Measurements from ENCODE around the gene ARPC5L. TPM values are rescaled to one million over a fixed set of nuclear protein-coding genes. Genes with fewer than 3 reads are reported as not detected.
A peak's percentile ranks its signal among the peaks of the same experiment; 100 is the strongest.

ARPC5L gene
- total and polyA plus RNA-seq, 2 donors from 2014 or later: 31.7 to 52.7 TPM

DNA sequence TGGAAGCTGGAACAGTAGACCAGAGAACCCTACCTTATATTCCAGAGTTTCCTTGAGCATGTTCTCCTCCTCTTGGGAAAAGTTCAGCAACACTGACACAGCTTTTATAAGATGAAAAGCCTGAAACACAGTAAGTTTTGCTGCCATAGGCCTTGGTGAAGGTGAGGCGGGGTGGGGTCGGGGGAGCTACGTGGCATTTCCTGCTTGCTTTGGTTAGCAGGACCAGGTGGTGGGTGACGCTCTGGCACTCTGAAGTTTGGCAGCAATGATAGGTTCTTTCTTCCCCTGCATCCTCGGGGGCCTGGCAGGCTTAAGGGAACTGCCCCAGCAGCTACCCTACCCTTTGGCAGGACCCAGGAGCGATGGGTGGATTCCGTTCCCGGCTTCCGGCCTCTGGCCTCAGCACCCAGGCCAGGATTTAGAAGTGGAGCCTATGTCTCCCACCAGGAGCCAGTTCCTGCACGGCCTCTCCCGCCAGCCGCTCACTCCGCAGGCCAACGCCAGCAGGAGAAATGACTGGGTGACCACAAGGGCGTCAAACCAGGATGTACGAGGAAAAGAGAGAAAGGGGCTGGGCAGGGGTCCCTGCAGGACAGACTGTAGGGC is 19.3 kb downstream of the ARPC5L start:
- intact Hi-C loops (cut with DNase I): no loop called here
- Histone ChIP-seq H3K4me1 (ENCODE audit: control insufficient read depth in 2 of 3, insufficient read depth in 2 of 3, low read depth in 1 of 3, low read length in 3 of 3) (no peaks in the 10 kb centered on the region), H3K9ac (ENCODE audit: low read length in 3 of 3) (no peak overlapping the region), H3K36me3 (ENCODE audit: control insufficient read depth in 2 of 3, insufficient read depth in 3 of 3, low read length in 3 of 3) (peaks cover 2 to 37% (median 26%) of the 10 kb centered on the region in 3 donors), H3K27ac (ENCODE audit: low read depth in 2 of 2, low read length in 2 of 2) (no peak overlapping the region), H3K27me3 (ENCODE audit: control insufficient read depth, insufficient read depth, low read length) (no peaks in the 10 kb centered on the region), H3K4me3 (ENCODE audit: low read length in 3 of 3) (no peak overlapping the region), H3K9me3 (ENCODE audit: control insufficient read depth in 2 of 3, insufficient read depth in 1 of 3, low read length in 3 of 3) (no peaks in the 10 kb centered on the region)
- FAIRE-seq: no peak
- TF ChIP-seq CTCF (IDR thresholded peaks at IDR 0.05; ENCODE audit: borderline replicate concordance, extremely low read depth, insufficient read depth): no peak
- no peak for DNase-seq

DNA sequence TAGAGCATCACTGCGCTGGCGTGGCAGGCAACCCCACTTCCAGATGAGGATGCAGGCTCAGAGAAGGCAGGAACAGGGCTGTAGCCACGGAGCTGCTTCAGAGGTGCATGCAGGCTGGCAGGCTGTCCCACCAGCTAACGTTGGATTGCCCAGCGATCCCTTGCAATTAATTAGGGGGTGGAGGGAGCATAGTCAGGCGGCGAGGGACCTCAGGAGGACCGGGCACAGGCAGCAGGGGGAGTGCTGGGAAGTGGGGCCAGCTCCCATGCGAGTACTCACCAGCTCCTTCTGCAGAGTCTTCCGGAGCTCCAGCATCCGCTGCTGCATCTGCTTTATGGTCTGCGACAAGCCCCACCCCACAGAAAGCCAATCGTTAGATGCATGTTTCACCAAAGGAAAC is 20.3 kb downstream of the ARPC5L start:
- Histone ChIP-seq H3K4me3 (ENCODE audit: low read length in 3 of 3) (no peak overlapping the region), H3K27me3 (ENCODE audit: control insufficient read depth, insufficient read depth, low read length) (no peaks in the 10 kb centered on the region), H3K36me3 (ENCODE audit: control insufficient read depth in 2 of 3, insufficient read depth in 3 of 3, low read length in 3 of 3) (peaks cover 2 to 37% (median 28%) of the 10 kb centered on the region in 3 donors), H3K9me3 (ENCODE audit: control insufficient read depth in 2 of 3, insufficient read depth in 1 of 3, low read length in 3 of 3) (no peaks in the 10 kb centered on the region), H3K4me1 (ENCODE audit: control insufficient read depth in 2 of 3, insufficient read depth in 2 of 3, low read depth in 1 of 3, low read length in 3 of 3) (no peaks in the 10 kb centered on the region), H3K27ac (ENCODE audit: low read depth in 2 of 2, low read length in 2 of 2) (no peak overlapping the region), H3K9ac (ENCODE audit: low read length in 3 of 3) (no peak overlapping the region)
- FAIRE-seq (no peak), DNase-seq (peak in 3 of 5 donors; percentile 32 to 52 (median 33))
- intact Hi-C loops (cut with DNase I): no loop called here
- TF ChIP-seq CTCF (IDR thresholded peaks at IDR 0.05; ENCODE audit: borderline replicate concordance, extremely low read depth, insufficient read depth): no peak

DNA sequence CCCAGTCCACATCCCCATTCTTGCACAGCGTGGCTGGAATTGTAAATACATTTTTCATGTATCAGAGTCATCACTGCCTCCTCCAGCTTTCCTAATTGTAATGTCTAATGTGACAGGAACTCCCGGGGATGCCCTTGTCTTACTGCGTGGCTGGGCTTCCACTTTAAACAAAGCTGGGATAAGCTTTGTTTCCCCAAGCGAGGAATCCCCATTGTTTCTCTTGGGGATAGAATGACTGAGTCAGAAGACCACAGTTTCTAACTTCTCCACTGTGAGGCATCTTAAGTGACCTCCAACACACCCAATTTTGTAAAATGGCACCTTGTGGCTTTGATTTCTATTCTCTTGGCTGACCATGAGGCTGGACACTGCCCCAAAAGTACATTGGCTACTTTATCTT is 22.4 kb downstream of the ARPC5L start:
- Histone ChIP-seq H3K4me3 (ENCODE audit: low read length in 3 of 3) (no peak overlapping the region), H3K9ac (ENCODE audit: low read length in 3 of 3) (no peak overlapping the region), H3K9me3 (ENCODE audit: control insufficient read depth in 2 of 3, insufficient read depth in 1 of 3, low read length in 3 of 3) (no peaks in the 10 kb centered on the region), H3K36me3 (ENCODE audit: control insufficient read depth in 2 of 3, insufficient read depth in 3 of 3, low read length in 3 of 3) (peaks cover 5 to 44% (median 34%) of the 10 kb centered on the region in 3 donors), H3K27ac (ENCODE audit: low read depth in 2 of 2, low read length in 2 of 2) (no peak overlapping the region), H3K4me1 (ENCODE audit: control insufficient read depth in 2 of 3, insufficient read depth in 2 of 3, low read depth in 1 of 3, low read length in 3 of 3) (no peaks in the 10 kb centered on the region), H3K27me3 (ENCODE audit: control insufficient read depth, insufficient read depth, low read length) (no peaks in the 10 kb centered on the region)
- intact Hi-C loops (cut with DNase I): no loop called here
- DNase-seq (no peak), FAIRE-seq (no peak)
- TF ChIP-seq CTCF (IDR thresholded peaks at IDR 0.05; ENCODE audit: borderline replicate concordance, extremely low read depth, insufficient read depth): no peak

- intact Hi-C loops (cut with DNase I): no loop called here
- no peaks in the 10 kb centered on the region for H3K9me3 ChIP-seq (ENCODE audit: control insufficient read depth in 2 of 3, insufficient read depth in 1 of 3, low read length in 3 of 3)
- TF ChIP-seq CTCF (IDR thresholded peaks at IDR 0.05; ENCODE audit: borderline replicate concordance, extremely low read depth, insufficient read depth): no peak
- no peak overlapping the region for H3K9ac ChIP-seq (ENCODE audit: low read length in 3 of 3)
- H3K27ac ChIP-seq (ENCODE audit: low read depth in 2 of 2, low read length in 2 of 2): no peak overlapping the region
- H3K4me1 ChIP-seq (ENCODE audit: control insufficient read depth in 2 of 3, insufficient read depth in 2 of 3, low read depth in 1 of 3, low read length in 3 of 3): no peaks in the 10 kb centered on the region
- DNase-seq (no peak), FAIRE-seq (no peak)
- H3K36me3 ChIP-seq (ENCODE audit: control insufficient read depth in 2 of 3, insufficient read depth in 3 of 3, low read length in 3 of 3): peaks cover 5 to 53% (median 38%) of the 10 kb centered on the region in 3 donors
- H3K4me3 ChIP-seq (ENCODE audit: low read length in 3 of 3): no peak overlapping the region
- H3K27me3 ChIP-seq (ENCODE audit: control insufficient read depth, insufficient read depth, low read length): no peaks in the 10 kb centered on the region
These were observed 23.6 kb downstream of the ARPC5L start for GRCh38 chr9:124885551-124885950.
